Measurements from ENCODE around the gene FMOD.

DNA sequence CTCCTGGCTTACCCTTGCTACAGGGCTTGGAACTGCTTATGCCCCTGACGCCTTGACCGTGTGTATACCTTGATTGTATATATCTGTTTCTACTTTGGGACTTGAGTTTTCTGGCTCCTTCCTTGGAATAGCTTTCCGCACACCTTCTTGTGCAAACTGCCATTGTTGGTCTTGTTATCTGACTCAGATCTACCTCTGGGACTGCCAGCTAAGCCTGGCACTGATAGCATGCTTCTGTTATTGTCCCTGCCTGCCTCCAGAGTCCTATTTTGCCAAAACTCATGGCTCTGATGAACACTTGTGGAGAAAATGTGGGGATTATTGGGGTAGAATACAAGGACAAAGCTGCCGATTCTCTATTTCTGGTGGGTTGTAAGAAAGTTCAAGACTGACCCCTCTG lies 15.4 kb downstream of the FMOD start:
- no peak for TF ChIP-seq YY1 (IDR thresholded peaks at IDR 0.05; ENCODE audit: insufficient read depth, insufficient read length)
- no peak for TF ChIP-seq ZNF274 (IDR thresholded peaks at IDR 0.05; ENCODE audit: low read depth, low read length)
